Activated T-helper 9 cell treated with anti-CD3 and anti-CD28 coated beads, Interleukin-2, amount 50 U/mL, for 16 hours (primary cell): ENCODE data around the gene ATXN1.
"Not testable (repeated sequence)": the region's sequence is repeated elsewhere in the genome, so short reads cannot be mapped to it uniquely, and the experiment has no call there.

ENCODE experiments used
- DNase-seq: peaks from one replicate; pipeline ENCODE4 v3.0.0-alpha.2; 2020; ENCODE audit warnings: low read depth

ATXN1 gene

GRCh38 chr6:16383607-16384206 lies 377.6 kb downstream of the ATXN1 start:
- DNase-seq, result no peak

GRCh38 chr6:16381968-16382367 lies 379.3 kb downstream of the ATXN1 start:
- DNase-seq, result not testable (repeated sequence)

- no peak for DNase-seq
These were observed 380.9 kb downstream of the ATXN1 start for GRCh38 chr6:16380220-16380809.

- DNase-seq, result not testable (repeated sequence)
These were observed 382.9 kb downstream of the ATXN1 start for GRCh38 chr6:16378360-16378759.

- DNase-seq, result no peak
These were observed 383.8 kb downstream of the ATXN1 start for GRCh38 chr6:16377470-16377869.

- no peak for DNase-seq
These were observed 385.4 kb downstream of the ATXN1 start for GRCh38 chr6:16375843-16376242.

GRCh38 chr6:16375206-16375605 lies 386.1 kb downstream of the ATXN1 start:
- no peak for DNase-seq

GRCh38 chr6:16374461-16375200 lies 386.6 kb downstream of the ATXN1 start:
- DNase-seq, result no peak

- no peak for DNase-seq
These were observed 387.2 kb downstream of the ATXN1 start for GRCh38 chr6:16374016-16374415.

GRCh38 chr6:16372029-16372776 lies 389.1 kb downstream of the ATXN1 start:
- no peak for DNase-seq

GRCh38 chr6:16371401-16371800 lies 389.9 kb downstream of the ATXN1 start:
- no peak for DNase-seq

GRCh38 chr6:16370943-16371342 lies 390.3 kb downstream of the ATXN1 start:
- DNase-seq, result no peak

- DNase-seq, result no peak
These were observed 391.3 kb downstream of the ATXN1 start for GRCh38 chr6:16369989-16370388.

- no peak for DNase-seq
These were observed 392.0 kb downstream of the ATXN1 start for GRCh38 chr6:16369140-16369745.

GRCh38 chr6:16367571-16367970 lies 393.7 kb downstream of the ATXN1 start:
- DNase-seq, result no peak

- DNase-seq, result no peak
These were observed 397.5 kb downstream of the ATXN1 start for GRCh38 chr6:16363749-16364148.

- DNase-seq, result no peak
These were observed 398.3 kb downstream of the ATXN1 start for GRCh38 chr6:16362819-16363589.

- no peak for DNase-seq
These were observed 399.0 kb downstream of the ATXN1 start for GRCh38 chr6:16362296-16362695.

- DNase-seq, result no peak
These were observed 399.4 kb downstream of the ATXN1 start for GRCh38 chr6:16361861-16362260.

GRCh38 chr6:16361121-16361520 lies 400.1 kb downstream of the ATXN1 start:
- DNase-seq, result no peak

- DNase-seq, result no peak
These were observed 400.9 kb downstream of the ATXN1 start for GRCh38 chr6:16360365-16360764.

GRCh38 chr6:16359563-16359962 lies 401.7 kb downstream of the ATXN1 start:
- DNase-seq, result no peak
